GM13976 (cell line): ENCODE measurements around the gene CRIM1.

Experiments used
- DNase-seq: peaks from one replicate; pipeline ENCODE4 v3.0.0; 2012; ENCODE audit warnings: low spot score
- CTCF ChIP-seq: IDR thresholded peaks from 2 replicates; pipeline ENCODE4 v1.5.1; 2012; ENCODE audit warnings: borderline replicate concordance, mild to moderate bottlenecking; ENCODE audit not compliant: insufficient read depth; ENCODE audit errors: extremely low read depth, missing control alignments, control extremely low read depth
- in situ Hi-C: fragments of 300-500 bp; cut with MboI; formaldehyde crosslinking; loops from one replicate; pipeline ENCODE4 v1.12.0; 2022; ENCODE audit warnings: low sequenced_read_pairs, mixed read lengths, inconsistent platforms; ENCODE audit not compliant: unreplicated experiment

CRIM1 gene

GRCh38 chr2:36528766-36529392 lies 173.3 kb downstream of the CRIM1 start:
- in situ Hi-C loops = no loop called here
- TF ChIP-seq CTCF = no peak
- no peak for DNase-seq

- in situ Hi-C loops = no loop called here
- no peak for TF ChIP-seq CTCF
These were observed 174.8 kb downstream of the CRIM1 start for GRCh38 chr2:36530178-36530982.

GRCh38 chr2:36530983-36531354 lies 175.4 kb downstream of the CRIM1 start:
- TF ChIP-seq CTCF = no peak
- DNase-seq = peak; percentile 38
- in situ Hi-C loops = no loop called here

More at GRCh38 chr2:36530178-36530982, 174.8 kb downstream of the CRIM1 start:
- peak; percentile 49 for DNase-seq

GRCh38 chr2:36534275-36534799 lies 178.8 kb downstream of the CRIM1 start:
- no peak for TF ChIP-seq CTCF
- DNase-seq = no peak
- in situ Hi-C loops = no loop called here

- in situ Hi-C loops = no loop called here
These were observed 179.5 kb downstream of the CRIM1 start for GRCh38 chr2:36535099-36535498.

GRCh38 chr2:36536776-36537175 lies 181.2 kb downstream of the CRIM1 start:
- in situ Hi-C loops = no loop called here
- DNase-seq = no peak
- no peak for TF ChIP-seq CTCF

More at GRCh38 chr2:36535099-36535498, 179.5 kb downstream of the CRIM1 start:
- no peak for DNase-seq
- no peak for TF ChIP-seq CTCF
